SK-N-SH (cell line): ENCODE measurements around the gene TM7SF3. TPM values are rescaled to one million over a fixed set of nuclear protein-coding genes. Genes with fewer than 3 reads are reported as not detected.

Experiments
- CTCF ChIA-PET: fragments of 300-600, 350-600 bp; formaldehyde crosslinking; extraction: SDS; loops from one replicate; lab custom pipeline; 2021; lab: Yijun Ruan, JAX
- POLR2A ChIA-PET: fragments of 350-600 bp; sonication (Branson Sonifier 250); formaldehyde crosslinking; extraction: SDS; loops from one replicate; lab custom pipeline; 2020; ENCODE audit warnings: antibody characterized with exemption, inconsistent platforms; lab: Yijun Ruan, JAX
- DNase-seq: peaks from one replicate; pipeline ENCODE4 v3.0.0; 2012
- H2AFZ ChIP-seq: fragments of 200-600 bp; sonication (generic); 2 replicates; pipeline ENCODE4 v1.8.1; 2016; ENCODE audit warnings: antibody characterized with exemption, mild to moderate bottlenecking, low read depth
- H3F3A ChIP-seq: fragments of 200-600 bp; sonication (generic); replicated peaks from 2 replicates; pipeline ENCODE3; 2016; ENCODE audit warnings: antibody characterized with exemption, mild to moderate bottlenecking; ENCODE audit not compliant: insufficient read depth
- H3K27ac ChIP-seq, 2 experiments: fragments of 200-500 bp in 1 of 2; fragments of 200-600 bp in 1 of 2; sonication (Bioruptor generic) in 1 of 2; sonication (generic), shearing (Covaris generic) in 1 of 2; 2 replicates each; pipeline versions ENCODE4 v1.5.1 to v1.6.1; 2014 to 2016; ENCODE audit warnings: low read depth in 2 of 2, inconsistent platforms in 1 of 2, low read length in 1 of 2, mild to moderate bottlenecking in 1 of 2, mixed read lengths in 1 of 2
- H3K27me3 ChIP-seq: fragments of 200-600 bp; sonication (generic), shearing (Covaris generic); 2 replicates; pipeline ENCODE4 v1.6.1; 2016; ENCODE audit warnings: mixed run types; ENCODE audit not compliant: insufficient read depth
- H3K36me3 ChIP-seq, 2 experiments: fragments of 200-500 bp in 1 of 2; fragments of 200-600 bp in 1 of 2; sonication (Bioruptor generic) in 1 of 2; sonication (generic) in 1 of 2; replicated peaks in 1 of 2; 2 replicates each; pipeline versions ENCODE3 to v1.5.1; 2014 to 2016; ENCODE audit warnings: low read length in 1 of 2, mild to moderate bottlenecking in 1 of 2; ENCODE audit not compliant: insufficient read depth in 2 of 2, control insufficient read depth in 1 of 2
- H3K4me1 ChIP-seq, 2 experiments: fragments of 200-500 bp in 1 of 2; fragments of 200-600 bp in 1 of 2; sonication (Bioruptor generic) in 1 of 2; sonication (generic), shearing (Covaris generic) in 1 of 2; 2 replicates each; pipeline versions ENCODE4 v1.5.1 to v1.6.1; 2014 to 2016; ENCODE audit warnings: low read depth in 1 of 2, low read length in 1 of 2, mixed run types in 1 of 2; ENCODE audit not compliant: insufficient read depth in 2 of 2, control insufficient read depth in 1 of 2
- H3K4me2 ChIP-seq: fragments of 200-600 bp; sonication (generic), shearing (Covaris generic); 2 replicates; pipeline ENCODE4 v1.6.1; 2017; ENCODE audit warnings: mixed run types
- H3K4me3 ChIP-seq, 2 experiments: fragments of 200-500 bp in 1 of 2; fragments of 200-600 bp in 1 of 2; sonication (Bioruptor generic) in 1 of 2; sonication (generic), shearing (Covaris generic) in 1 of 2; 2 replicates each; pipeline versions ENCODE4 v1.5.1 to v1.8.1; 2014 to 2016; ENCODE audit warnings: low read depth in 2 of 2, inconsistent platforms in 1 of 2, low read length in 1 of 2, mild to moderate bottlenecking in 1 of 2, mixed read lengths in 1 of 2, moderate library complexity in 1 of 2
- H3K79me2 ChIP-seq: fragments of 200-600 bp; sonication (generic); 2 replicates; pipeline ENCODE4 v1.8.1; 2017; ENCODE audit warnings: mild to moderate bottlenecking; ENCODE audit not compliant: insufficient read depth
- H3K9ac ChIP-seq: fragments of 200-600 bp; sonication (generic); 2 replicates; pipeline ENCODE4 v1.6.1; 2017; ENCODE audit warnings: mixed run types
- H3K9me2 ChIP-seq: fragments of 200-600 bp; sonication (generic); 2 replicates; pipeline ENCODE4 v1.6.1; 2017; ENCODE audit warnings: mixed run types
- H3K9me3 ChIP-seq: fragments of 200-600 bp; sonication (generic); 2 replicates; pipeline ENCODE4 v1.6.1; 2017; ENCODE audit warnings: mixed run types, mild to moderate bottlenecking, moderate library complexity
- H4K20me1 ChIP-seq: fragments of 200-600 bp; sonication (generic); 2 replicates; pipeline ENCODE4 v1.6.1; 2017; ENCODE audit warnings: mild to moderate bottlenecking, mixed run types; ENCODE audit not compliant: insufficient read depth
- EP300 ChIP-seq, 2 experiments: IDR thresholded peaks; 2 replicates each; pipeline versions ENCODE4 v1.4.0 to v1.6.1; 2012; ENCODE audit warnings: borderline replicate concordance in 1 of 2, low read depth in 1 of 2, low read length in 1 of 2
- FOSL2 ChIP-seq: IDR thresholded peaks from 2 replicates; pipeline ENCODE4 v1.4.0; 2012; ENCODE audit warnings: low read depth, mild to moderate bottlenecking, moderate library complexity, borderline replicate concordance
- FOXJ3 ChIP-seq: sonication (generic); formaldehyde crosslinking; IDR thresholded peaks from 2 replicates; pipeline ENCODE4 v1.5.1; 2020; ENCODE audit warnings: mild to moderate bottlenecking, missing genetic modification reagents
- FOXM1 ChIP-seq: IDR thresholded peaks from 2 replicates; pipeline ENCODE4 v1.4.0; 2012; ENCODE audit warnings: low read depth, mild to moderate bottlenecking
- GABPA ChIP-seq: IDR thresholded peaks from 2 replicates; pipeline ENCODE4 v1.4.0; 2012; ENCODE audit warnings: low read depth, mild to moderate bottlenecking
- GATA2 ChIP-seq: sonication (generic); formaldehyde crosslinking; IDR thresholded peaks from 2 replicates; pipeline ENCODE4 v1.5.0; 2020; ENCODE audit warnings: mild to moderate bottlenecking, missing genetic modification reagents
- NRF1 ChIP-seq: IDR thresholded peaks from 2 replicates; pipeline ENCODE4 v1.6.1; 2012; ENCODE audit warnings: low read depth, mild to moderate bottlenecking, low read length
- RAD21 ChIP-seq: IDR thresholded peaks from 2 replicates; pipeline ENCODE4 v1.6.1; 2012; ENCODE audit warnings: mild to moderate bottlenecking, low read length
- RFX5 ChIP-seq: IDR thresholded peaks from 2 replicates; pipeline ENCODE4 v1.6.1; 2012; ENCODE audit warnings: mild to moderate bottlenecking, improper control_type of control experiment, low read length
- RXRA ChIP-seq: IDR thresholded peaks from 2 replicates; pipeline ENCODE4 v1.4.0; 2012; ENCODE audit warnings: low read depth, mild to moderate bottlenecking, borderline replicate concordance
- SIN3A ChIP-seq: IDR thresholded peaks from 2 replicates; pipeline ENCODE4 v1.6.1; 2012; ENCODE audit warnings: low read depth, mild to moderate bottlenecking, low read length, moderate library complexity, borderline replicate concordance
- TAF1 ChIP-seq: IDR thresholded peaks from 2 replicates; pipeline ENCODE4 v1.6.1; 2012; ENCODE audit warnings: low read depth, mild to moderate bottlenecking, low read length, moderate library complexity, borderline replicate concordance
- TEAD4 ChIP-seq: IDR thresholded peaks from 2 replicates; pipeline ENCODE4 v1.4.0; 2012; ENCODE audit warnings: mild to moderate bottlenecking, borderline replicate concordance; ENCODE audit not compliant: insufficient read depth
- WGBS: methylation state at CpG from one replicate; pipeline ENCODE4 v1.1.6; 2017; ENCODE audit warnings: low lambda C conversion rate; 5-methylcytosine and 5-hydroxymethylcytosine counted together
- polyA plus RNA-seq, 3 experiments: library from polyadenylated mRNA; depleted of rRNA; stranded (reverse); fragments of >200 nt; gene quantifications; 2 replicates each; pipeline ENCODE4 v1.2.3, GENCODE V29; 2012
- TF ChIP-seq, protein P1 (sequence below): IDR thresholded peaks from 2 replicates; pipeline ENCODE4 v1.4.0; 2012; ENCODE audit warnings: low read depth, borderline replicate concordance
- TF ChIP-seq, protein P2 (sequence below): IDR thresholded peaks from 2 replicates; pipeline ENCODE4 v1.4.0; 2012; ENCODE audit warnings: low read depth
- TF ChIP-seq, protein P3 (sequence below): IDR thresholded peaks from 2 replicates; pipeline ENCODE4 v1.4.0; 2012; ENCODE audit warnings: low read depth, borderline replicate concordance
- TF ChIP-seq, protein P4 (sequence below): IDR thresholded peaks from 2 replicates; pipeline ENCODE4 v1.6.1; 2012; ENCODE audit warnings: mild to moderate bottlenecking, low read depth, low read length, moderate library complexity

The TM7SF3 gene
- polyA plus RNA-seq, 1 of the 3 experiments (the other 2 are of a cell fraction), result 72.1 TPM

DNA sequence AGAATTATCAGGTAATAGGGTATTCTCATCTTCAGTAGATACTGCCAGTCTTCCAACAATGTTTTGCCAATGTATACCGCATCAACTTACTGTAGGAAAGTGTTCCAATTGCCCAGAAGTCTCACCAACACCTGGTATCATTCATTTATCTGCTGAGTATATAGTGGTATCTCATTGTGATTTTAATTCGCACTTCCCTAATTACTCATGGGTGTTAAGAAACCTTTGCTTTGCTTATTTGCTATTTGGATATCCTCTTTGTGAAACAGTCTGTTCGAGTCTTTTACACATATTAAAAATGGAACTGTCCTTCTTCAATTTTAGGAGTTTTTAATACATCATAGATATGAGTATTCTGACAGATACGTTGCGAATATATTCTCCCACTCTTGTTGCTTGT, 6.1 kb downstream of the TM7SF3 start:
- Histone ChIP-seq H3K79me2 (peaks cover 87% of the 10 kb centered on the region), H3K4me2 (no peak overlapping the region), H3K36me3 (peaks cover 2 to 16% of the 10 kb centered on the region in 2 experiments), H3F3A (no peaks in the 10 kb centered on the region), H4K20me1 (no peaks in the 10 kb centered on the region), H2AFZ (no peak overlapping the region)
- POLR2A ChIA-PET, result no interaction called here
- DNase-seq, result no peak
- TF ChIP-seq RFX5 (no peak), FOXM1 (no peak), RAD21 (no peak), GABPA (no peak), EP300 (IDR thresholded peaks at IDR 0.05; ENCODE audit: borderline replicate concordance in 1 of 2, low read depth in 1 of 2, low read length in 1 of 2) (no peak), FOXJ3 (CRISPR knock-in tag) (no peak), SIN3A (no peak), GATA2 (no peak), FOSL2 (no peak), TEAD4 (no peak), RXRA (no peak)
- TF ChIP-seq, protein P1, sequence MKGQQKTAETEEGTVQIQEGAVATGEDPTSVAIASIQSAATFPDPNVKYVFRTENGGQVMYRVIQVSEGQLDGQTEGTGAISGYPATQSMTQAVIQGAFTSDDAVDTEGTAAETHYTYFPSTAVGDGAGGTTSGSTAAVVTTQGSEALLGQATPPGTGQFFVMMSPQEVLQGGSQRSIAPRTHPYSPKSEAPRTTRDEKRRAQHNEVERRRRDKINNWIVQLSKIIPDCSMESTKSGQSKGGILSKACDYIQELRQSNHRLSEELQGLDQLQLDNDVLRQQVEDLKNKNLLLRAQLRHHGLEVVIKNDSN, result no peak
- TF ChIP-seq, protein P2, sequence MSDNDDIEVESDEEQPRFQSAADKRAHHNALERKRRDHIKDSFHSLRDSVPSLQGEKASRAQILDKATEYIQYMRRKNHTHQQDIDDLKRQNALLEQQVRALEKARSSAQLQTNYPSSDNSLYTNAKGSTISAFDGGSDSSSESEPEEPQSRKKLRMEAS, result no peak
- TF ChIP-seq, protein P3, sequence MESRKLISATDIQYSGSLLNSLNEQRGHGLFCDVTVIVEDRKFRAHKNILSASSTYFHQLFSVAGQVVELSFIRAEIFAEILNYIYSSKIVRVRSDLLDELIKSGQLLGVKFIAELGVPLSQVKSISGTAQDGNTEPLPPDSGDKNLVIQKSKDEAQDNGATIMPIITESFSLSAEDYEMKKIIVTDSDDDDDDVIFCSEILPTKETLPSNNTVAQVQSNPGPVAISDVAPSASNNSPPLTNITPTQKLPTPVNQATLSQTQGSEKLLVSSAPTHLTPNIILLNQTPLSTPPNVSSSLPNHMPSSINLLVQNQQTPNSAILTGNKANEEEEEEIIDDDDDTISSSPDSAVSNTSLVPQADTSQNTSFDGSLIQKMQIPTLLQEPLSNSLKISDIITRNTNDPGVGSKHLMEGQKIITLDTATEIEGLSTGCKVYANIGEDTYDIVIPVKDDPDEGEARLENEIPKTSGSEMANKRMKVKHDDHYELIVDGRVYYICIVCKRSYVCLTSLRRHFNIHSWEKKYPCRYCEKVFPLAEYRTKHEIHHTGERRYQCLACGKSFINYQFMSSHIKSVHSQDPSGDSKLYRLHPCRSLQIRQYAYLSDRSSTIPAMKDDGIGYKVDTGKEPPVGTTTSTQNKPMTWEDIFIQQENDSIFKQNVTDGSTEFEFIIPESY, result no peak
- TF ChIP-seq, all 33 proteins: peak for 0
- Histone ChIP-seq H3K4me1 (peaks cover 22 to 26% of the 10 kb centered on the region in 2 experiments; a peak in 3 of 4 replicates), H3K27me3 (no peaks in the 10 kb centered on the region), H3K9me2 (no peaks in the 10 kb centered on the region), H3K9me3 (no peaks in the 10 kb centered on the region), H3K4me3 (no peak overlapping the region), H3K9ac (no peak overlapping the region), H3K27ac (no peak overlapping the region)
- CTCF ChIA-PET, result interaction anchor here (0.9 kb wide), 1 partner anchor 298 kb away, joined by 3 read pairs; no protein-coding TSS in a partner anchor
- WGBS, result 96% methylated on average over 5 of the region's 5 CpGs

DNA sequence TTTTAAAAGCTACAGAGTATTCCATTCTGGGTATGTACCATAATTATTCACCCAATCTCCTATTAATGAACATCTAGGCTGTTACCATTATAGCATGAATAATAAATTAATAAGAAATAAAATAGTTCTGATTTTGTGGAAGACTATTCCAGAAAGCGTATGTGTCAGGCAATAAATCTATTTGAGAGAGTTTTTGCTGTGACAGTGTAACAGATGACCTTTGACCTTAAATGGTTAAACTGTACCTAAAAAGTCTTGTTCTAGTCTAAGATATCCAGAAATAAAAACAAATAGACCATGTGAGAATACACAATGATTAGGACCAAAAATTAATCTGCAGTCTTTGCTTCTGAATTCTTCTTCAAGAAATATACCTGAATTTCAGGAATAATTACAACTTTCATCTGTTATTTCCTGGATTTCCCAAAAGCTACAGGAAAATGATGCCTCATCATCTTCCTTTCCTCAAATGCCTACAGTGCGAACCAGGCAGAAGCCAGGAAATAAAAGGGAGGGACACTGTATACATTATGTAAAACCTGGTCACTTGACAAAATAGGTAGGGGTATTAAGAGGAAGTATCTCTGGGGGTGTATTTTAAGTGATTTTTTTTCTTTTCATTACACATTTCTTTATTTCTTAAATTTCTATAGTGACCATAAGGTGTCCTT, 7.3 kb downstream of the TM7SF3 start:
- H3K27ac ChIP-seq, result no peak overlapping the region
- H3K4me3 ChIP-seq, result no peak overlapping the region
- no peak for TF ChIP-seq NRF1
- TF ChIP-seq, protein P4, sequence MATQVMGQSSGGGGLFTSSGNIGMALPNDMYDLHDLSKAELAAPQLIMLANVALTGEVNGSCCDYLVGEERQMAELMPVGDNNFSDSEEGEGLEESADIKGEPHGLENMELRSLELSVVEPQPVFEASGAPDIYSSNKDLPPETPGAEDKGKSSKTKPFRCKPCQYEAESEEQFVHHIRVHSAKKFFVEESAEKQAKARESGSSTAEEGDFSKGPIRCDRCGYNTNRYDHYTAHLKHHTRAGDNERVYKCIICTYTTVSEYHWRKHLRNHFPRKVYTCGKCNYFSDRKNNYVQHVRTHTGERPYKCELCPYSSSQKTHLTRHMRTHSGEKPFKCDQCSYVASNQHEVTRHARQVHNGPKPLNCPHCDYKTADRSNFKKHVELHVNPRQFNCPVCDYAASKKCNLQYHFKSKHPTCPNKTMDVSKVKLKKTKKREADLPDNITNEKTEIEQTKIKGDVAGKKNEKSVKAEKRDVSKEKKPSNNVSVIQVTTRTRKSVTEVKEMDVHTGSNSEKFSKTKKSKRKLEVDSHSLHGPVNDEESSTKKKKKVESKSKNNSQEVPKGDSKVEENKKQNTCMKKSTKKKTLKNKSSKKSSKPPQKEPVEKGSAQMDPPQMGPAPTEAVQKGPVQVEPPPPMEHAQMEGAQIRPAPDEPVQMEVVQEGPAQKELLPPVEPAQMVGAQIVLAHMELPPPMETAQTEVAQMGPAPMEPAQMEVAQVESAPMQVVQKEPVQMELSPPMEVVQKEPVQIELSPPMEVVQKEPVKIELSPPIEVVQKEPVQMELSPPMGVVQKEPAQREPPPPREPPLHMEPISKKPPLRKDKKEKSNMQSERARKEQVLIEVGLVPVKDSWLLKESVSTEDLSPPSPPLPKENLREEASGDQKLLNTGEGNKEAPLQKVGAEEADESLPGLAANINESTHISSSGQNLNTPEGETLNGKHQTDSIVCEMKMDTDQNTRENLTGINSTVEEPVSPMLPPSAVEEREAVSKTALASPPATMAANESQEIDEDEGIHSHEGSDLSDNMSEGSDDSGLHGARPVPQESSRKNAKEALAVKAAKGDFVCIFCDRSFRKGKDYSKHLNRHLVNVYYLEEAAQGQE, result no peak
- no peak for TF ChIP-seq TAF1
- WGBS, result 88% methylated on average over 2 of the region's 2 CpGs
- CTCF ChIA-PET, result no interaction called here
- POLR2A ChIA-PET, result no interaction called here
- peaks cover 16 to 26% of the 10 kb centered on the region in 2 experiments; a peak in 3 of 4 replicates for H3K4me1 ChIP-seq
- no peaks in the 10 kb centered on the region for H3K27me3 ChIP-seq
- H3K36me3 ChIP-seq, result peaks cover 10 to 16% of the 10 kb centered on the region in 2 experiments
- no peaks in the 10 kb centered on the region for H3K9me2 ChIP-seq
- H2AFZ ChIP-seq, result no peak overlapping the region
- H3K79me2 ChIP-seq, result peaks cover 78% of the 10 kb centered on the region
- no peak for DNase-seq
- no peaks in the 10 kb centered on the region for H3F3A ChIP-seq
- 0 out of 2 replicates have a peak, but pooled peaks cover 2% of the 10 kb centered on the region for H4K20me1 ChIP-seq
- no peak overlapping the region for H3K4me2 ChIP-seq
- H3K9me3 ChIP-seq, result no peaks in the 10 kb centered on the region
- H3K9ac ChIP-seq, result no peak overlapping the region
